B cell (primary cell): ENCODE measurements around the gene JAML. TPM values are rescaled to one million over a fixed set of nuclear protein-coding genes. Genes with fewer than 3 reads are reported as not detected.
A peak's percentile ranks its signal among the peaks of the same experiment; 100 is the strongest.

Experiments used
- ATAC-seq: fragments of 200-7000 bp; cut with Tn5 transposase; one replicate; pipeline ENCODE4 v1.10.0; 2021; ENCODE audit warnings: low read depth, mild to moderate bottlenecking, moderate number of reproducible peaks, moderate library complexity
- CTCF ChIA-PET: fragments of 350-600 bp; sonication (Branson Sonifier 250); formaldehyde crosslinking; loops from one replicate; lab custom pipeline; 2021; ENCODE audit warnings: antibody characterized with exemption, inconsistent platforms; lab: Charles Lee
- POLR2A ChIA-PET: fragments of 350-600 bp; sonication (Branson Sonifier 250); formaldehyde crosslinking; loops from one replicate; lab custom pipeline; 2021; ENCODE audit warnings: antibody characterized with exemption; lab: Charles Lee
- DNase-seq: peaks from one replicate; pipeline ENCODE4 v3.0.0; 2013
- H2AFZ ChIP-seq: 2 replicates; pipeline ENCODE4 v1.6.1; 2012; ENCODE audit warnings: mild to moderate bottlenecking, low read depth, low read length; ENCODE audit not compliant: insufficient read depth, poor library complexity, severe bottlenecking
- H3K27ac ChIP-seq, 2 donors: 1 replicate in 1 of 2; 2 replicates in 1 of 2; pipeline ENCODE4 v1.5.1; 2012 to 2013; ENCODE audit warnings: low read length in 2 of 2, mild to moderate bottlenecking in 2 of 2, moderate library complexity in 1 of 2
- H3K27me3 ChIP-seq, 4 experiments: fragments of 200-600 bp in 1 of 4; sonication (generic) in 1 of 4; replicated peaks in 1 of 4; 1 replicate in 2 of 4; 2 replicates in 2 of 4; pipeline versions ENCODE4 v1.6.1 to v1.7.0; 2013 to 2016; ENCODE audit warnings: low read length in 3 of 4, mild to moderate bottlenecking in 2 of 4, mixed read lengths in 1 of 4, moderate library complexity in 1 of 4; ENCODE audit not compliant: insufficient read depth in 4 of 4, control insufficient read depth in 3 of 4; ENCODE audit errors: control extremely low read depth in 1 of 4
- H3K36me3 ChIP-seq, 2 experiments: replicated peaks in 1 of 2; 1 replicate in 1 of 2; 2 replicates in 1 of 2; pipeline versions ENCODE4 v1.6.1 to v1.7.1; 2013; ENCODE audit warnings: low read length in 1 of 2; ENCODE audit not compliant: insufficient read depth in 2 of 2, control insufficient read depth in 1 of 2; ENCODE audit errors: control extremely low read depth in 1 of 2, extremely low read depth in 1 of 2
- H3K4me1 ChIP-seq, 2 donors: fragments of 200-600 bp in 1 of 2; sonication (generic) in 1 of 2; 1 replicate in 1 of 2; 2 replicates in 1 of 2; pipeline versions ENCODE4 v1.5.1 to v1.6.1; 2013 to 2017; ENCODE audit warnings: low read length in 2 of 2; ENCODE audit not compliant: control insufficient read depth in 2 of 2, insufficient read depth in 2 of 2
- H3K4me2 ChIP-seq: replicated peaks from 2 replicates; pipeline ENCODE3; 2012; ENCODE audit warnings: mild to moderate bottlenecking, low read depth, low read length; ENCODE audit not compliant: poor library complexity, severe bottlenecking
- H3K4me3 ChIP-seq, 5 experiments: fragments of 200-600 bp in 1 of 5; sonication (generic) in 1 of 5; 1 replicate in 3 of 5; 2 replicates in 2 of 5; pipeline versions ENCODE4 v1.5.1 to v1.7.0; 2011 to 2016; ENCODE audit warnings: low read length in 4 of 5, mild to moderate bottlenecking in 4 of 5, low read depth in 2 of 5, control low read depth in 1 of 5, moderate library complexity in 1 of 5; ENCODE audit not compliant: insufficient read depth in 1 of 5; ENCODE audit errors: control extremely low read depth in 1 of 5, extremely low read depth in 1 of 5
- H3K79me2 ChIP-seq: fragments of 200-600 bp; sonication (generic); one replicate; pipeline ENCODE4 v1.6.0; 2016; ENCODE audit warnings: low read length; ENCODE audit not compliant: control insufficient read depth, insufficient read depth
- H3K9ac ChIP-seq: fragments of 200-600 bp; sonication (generic); 2 replicates; pipeline ENCODE4 v1.6.1; 2017; ENCODE audit warnings: mild to moderate bottlenecking, low read length, moderate library complexity
- H3K9me3 ChIP-seq, 3 donors: one replicate each; pipeline versions ENCODE4 v1.6.1 to v1.7.1; 2013; ENCODE audit warnings: low read length in 2 of 3; ENCODE audit not compliant: control insufficient read depth in 2 of 3, insufficient read depth in 1 of 3; ENCODE audit errors: control extremely low read depth in 1 of 3
- H4K20me1 ChIP-seq: 2 replicates; pipeline ENCODE4 v1.6.0; 2012; ENCODE audit warnings: mild to moderate bottlenecking, low read length; ENCODE audit not compliant: insufficient read depth, control insufficient read depth, poor library complexity, severe bottlenecking
- H3K27ac Mint-ChIP-seq: one replicate; pipeline ENCODE4 v1.8.0; 2021; ENCODE audit warnings: mixed read lengths
- H3K27me3 Mint-ChIP-seq: one replicate; pipeline ENCODE4 v1.8.0; 2021; ENCODE audit warnings: mixed read lengths
- H3K4me1 Mint-ChIP-seq: one replicate; pipeline ENCODE4 v1.8.0; 2021; ENCODE audit warnings: mixed read lengths
- H3K4me3 Mint-ChIP-seq: one replicate; pipeline ENCODE4 v1.8.0; 2021; ENCODE audit warnings: mixed read lengths
- H3K9me3 Mint-ChIP-seq: one replicate; pipeline ENCODE4 v1.8.0; 2022; ENCODE audit warnings: mixed read lengths; ENCODE audit not compliant: insufficient read depth
- EZH2 ChIP-seq: IDR thresholded peaks from 2 replicates; pipeline ENCODE4 v1.6.1; 2012; ENCODE audit warnings: borderline replicate concordance, low read depth, mild to moderate bottlenecking, moderate library complexity, low read length; ENCODE audit not compliant: insufficient read depth, poor library complexity, severe bottlenecking
- WGBS: methylation state at CpG from one replicate; pipeline ENCODE4 v1.1.5; 2013; ENCODE audit warnings: missing lambda C conversion rate; ENCODE audit not compliant: insufficient coverage; 5-methylcytosine and 5-hydroxymethylcytosine counted together
- intact Hi-C: fragments of 100-400 bp; cut with micrococcal nuclease; formaldehyde crosslinking; loops from one replicate; pipeline ENCODE4 v1.10.0; 2022
- polyA plus RNA-seq: library from polyadenylated mRNA; depleted of rRNA; stranded (reverse); fragments of >200 nt; gene quantifications from 2 replicates; pipeline ENCODE4 v1.2.3, GENCODE V29; 2012
- total RNA-seq, 2 donors: library from RNA; stranded (reverse); fragments of 120-200 nt in 1 of 2; gene quantifications; 1 replicate in 1 of 2; 2 replicates in 1 of 2; pipeline versions ENCODE4 v1.2.3 to v1.2.4, GENCODE V29; 2013 to 2022
- TF ChIP-seq, protein P1 (sequence below): fragments of 200-600 bp; IDR thresholded peaks from one replicate; pipeline ENCODE4 v1.8.0; 2022; ENCODE audit warnings: antibody characterized with exemption, mild to moderate bottlenecking

JAML gene
- total and polyA plus RNA-seq, 2 donors (not counting 1 experiment from before 2014, with no cell fraction given) = 1.0 to 9.6 TPM

DNA sequence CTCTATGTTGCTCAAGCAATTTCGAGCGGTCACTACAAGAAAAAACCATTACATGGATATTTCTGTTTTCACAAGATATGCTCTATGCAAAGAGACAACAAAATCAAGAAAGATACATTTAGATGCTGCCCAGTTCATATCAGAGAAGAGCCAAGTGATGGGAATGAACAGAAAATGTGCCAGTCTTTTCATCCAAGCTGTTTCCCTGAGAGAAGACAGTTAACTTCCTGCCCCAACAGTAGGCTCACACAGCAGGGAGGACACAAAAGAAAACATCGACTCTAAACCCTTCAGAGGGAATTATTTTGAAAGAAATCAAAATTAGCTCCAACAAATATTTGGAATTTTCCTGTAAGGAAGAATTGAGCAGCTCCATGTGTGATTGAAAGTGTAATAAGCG lies 11.6 kb downstream of the JAML start:
- ChIA-PET CTCF (interaction anchor here (1.2 to 4.6 kb wide), 5 partner anchors 10 to 39 kb away, joined by 3 to 59 read pairs (median 4); partner anchors contain the start of gene MPZL3), POLR2A (no interaction called here)
- H3K27ac Mint-ChIP-seq = peak overlapping the region; percentile 28
- WGBS = 100% methylated on average over 1 of the region's 4 CpGs
- H3K27me3 Mint-ChIP-seq = peaks cover 40% of the 10 kb centered on the region
- peak overlapping the region; percentile 29 for H3K4me3 Mint-ChIP-seq
- no peak overlapping the region for H3K27ac ChIP-seq
- H3K9me3 Mint-ChIP-seq = no peaks in the 10 kb centered on the region
- H3K79me2 ChIP-seq = no peaks in the 10 kb centered on the region
- H3K9ac ChIP-seq = no peak overlapping the region
- peak overlapping the region in 1 of 5 experiments; percentile 36 for H3K4me3 ChIP-seq
- no peaks in the 10 kb centered on the region for H3K36me3 ChIP-seq
- peaks cover 50 to 52% of the 10 kb centered on the region in 2 donors for H3K4me1 ChIP-seq
- H3K4me1 Mint-ChIP-seq = peaks cover 53% of the 10 kb centered on the region
- H4K20me1 ChIP-seq = no peaks in the 10 kb centered on the region
- TF ChIP-seq, protein P1, sequence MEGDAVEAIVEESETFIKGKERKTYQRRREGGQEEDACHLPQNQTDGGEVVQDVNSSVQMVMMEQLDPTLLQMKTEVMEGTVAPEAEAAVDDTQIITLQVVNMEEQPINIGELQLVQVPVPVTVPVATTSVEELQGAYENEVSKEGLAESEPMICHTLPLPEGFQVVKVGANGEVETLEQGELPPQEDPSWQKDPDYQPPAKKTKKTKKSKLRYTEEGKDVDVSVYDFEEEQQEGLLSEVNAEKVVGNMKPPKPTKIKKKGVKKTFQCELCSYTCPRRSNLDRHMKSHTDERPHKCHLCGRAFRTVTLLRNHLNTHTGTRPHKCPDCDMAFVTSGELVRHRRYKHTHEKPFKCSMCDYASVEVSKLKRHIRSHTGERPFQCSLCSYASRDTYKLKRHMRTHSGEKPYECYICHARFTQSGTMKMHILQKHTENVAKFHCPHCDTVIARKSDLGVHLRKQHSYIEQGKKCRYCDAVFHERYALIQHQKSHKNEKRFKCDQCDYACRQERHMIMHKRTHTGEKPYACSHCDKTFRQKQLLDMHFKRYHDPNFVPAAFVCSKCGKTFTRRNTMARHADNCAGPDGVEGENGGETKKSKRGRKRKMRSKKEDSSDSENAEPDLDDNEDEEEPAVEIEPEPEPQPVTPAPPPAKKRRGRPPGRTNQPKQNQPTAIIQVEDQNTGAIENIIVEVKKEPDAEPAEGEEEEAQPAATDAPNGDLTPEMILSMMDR = no peak
- TF ChIP-seq EZH2 = no peak
- no peaks in the 10 kb centered on the region for H3K9me3 ChIP-seq
- no peak for ATAC-seq
- intact Hi-C loops = loop anchor here (5.0 kb wide), 1 partner anchor 39 kb away; the partner anchor contains the start of gene MPZL3
- H3K27me3 ChIP-seq = peaks cover 0 to 11% (median 5%) of the 10 kb centered on the region in 4 experiments
- no peak overlapping the region for H2AFZ ChIP-seq
- H3K4me2 ChIP-seq = peak overlapping the region; percentile 66
- DNase-seq = no peak

DNA sequence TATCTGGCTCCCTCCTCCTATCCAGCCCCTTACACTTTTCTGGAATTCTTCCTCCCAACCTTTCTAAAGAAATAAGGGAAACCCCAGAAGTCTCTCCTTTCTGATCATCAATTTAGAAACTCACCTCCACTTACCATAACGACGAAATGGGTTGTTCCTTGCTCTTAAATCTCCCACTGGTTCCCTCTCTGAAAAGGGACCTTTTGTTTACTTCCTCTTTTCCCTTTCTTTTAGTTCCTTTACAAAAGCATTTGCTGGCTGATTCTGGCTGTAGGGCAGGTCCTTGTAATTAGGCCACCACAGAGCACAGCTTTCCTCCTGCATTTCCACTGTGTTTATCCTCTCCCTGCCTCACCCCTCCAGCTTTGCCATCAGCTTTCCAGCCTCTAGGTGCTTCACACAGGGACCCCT lies 12.0 kb downstream of the JAML start:
- peaks cover 53% of the 10 kb centered on the region for H3K4me1 Mint-ChIP-seq
- no peaks in the 10 kb centered on the region for H3K36me3 ChIP-seq
- POLR2A ChIA-PET = no interaction called here
- H3K27me3 Mint-ChIP-seq = peaks cover 42% of the 10 kb centered on the region
- DNase-seq = no peak
- no peaks in the 10 kb centered on the region for H3K79me2 ChIP-seq
- no peaks in the 10 kb centered on the region for H3K9me3 ChIP-seq
- WGBS = no CpG with 5 or more reads among the region's 2 CpGs
- H3K27ac Mint-ChIP-seq = peak overlapping the region; percentile 28
- H3K9me3 Mint-ChIP-seq = no peaks in the 10 kb centered on the region
- no peak overlapping the region for H3K9ac ChIP-seq
- H3K27me3 ChIP-seq = peaks cover 0 to 10% (median 5%) of the 10 kb centered on the region in 4 experiments
- CTCF ChIA-PET = interaction anchor here (1.2 to 4.6 kb wide), 2 partner anchors 14 to 27 kb away, joined by 4 to 59 read pairs; no protein-coding TSS in a partner anchor
- no peak overlapping the region for H3K4me3 Mint-ChIP-seq
- no peak for TF ChIP-seq EZH2
- TF ChIP-seq, protein P1 = no peak
- no peaks in the 10 kb centered on the region for H4K20me1 ChIP-seq
- H3K27ac ChIP-seq = no peak overlapping the region
- peak overlapping the region in 1 of 5 experiments; percentile 36 for H3K4me3 ChIP-seq
- peaks cover 50 to 52% of the 10 kb centered on the region in 2 donors for H3K4me1 ChIP-seq
- H3K4me2 ChIP-seq = no peak overlapping the region
- H2AFZ ChIP-seq = no peak overlapping the region
- intact Hi-C loops = loop anchor here (5.0 kb wide), 1 partner anchor 40 kb away; the partner anchor contains the start of gene MPZL3
- ATAC-seq = no peak
